ENCODE data around the gene CCT2.

CCT2 gene

DNA sequence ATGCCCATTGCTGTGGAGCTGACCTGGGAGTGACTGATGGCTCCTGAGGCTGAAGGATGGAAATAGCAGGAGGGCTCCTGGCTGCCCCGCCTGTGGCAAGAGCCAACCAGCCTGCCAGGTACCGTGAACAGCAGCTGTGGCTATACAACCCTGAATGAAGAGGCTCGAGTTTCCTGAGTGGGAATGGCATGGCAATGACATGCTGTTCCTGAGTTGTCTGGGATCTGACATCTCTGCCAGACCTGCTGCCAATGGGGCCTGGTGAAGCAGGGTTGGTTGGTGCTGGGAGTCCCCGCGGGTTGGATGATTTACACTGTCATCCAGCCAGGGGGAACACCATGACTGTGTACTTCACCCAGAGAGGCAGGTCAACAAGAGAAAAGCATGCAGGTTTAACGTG is 57.3 kb downstream of the CCT2 start:
- DNase-seq (ENCODE audit: insufficient read length, low spot score) (no peak), FAIRE-seq (no peak)
- TF ChIP-seq POLR2A (IDR thresholded peaks at IDR 0.05; ENCODE audit: low read depth, low read length), result no peak

DNA sequence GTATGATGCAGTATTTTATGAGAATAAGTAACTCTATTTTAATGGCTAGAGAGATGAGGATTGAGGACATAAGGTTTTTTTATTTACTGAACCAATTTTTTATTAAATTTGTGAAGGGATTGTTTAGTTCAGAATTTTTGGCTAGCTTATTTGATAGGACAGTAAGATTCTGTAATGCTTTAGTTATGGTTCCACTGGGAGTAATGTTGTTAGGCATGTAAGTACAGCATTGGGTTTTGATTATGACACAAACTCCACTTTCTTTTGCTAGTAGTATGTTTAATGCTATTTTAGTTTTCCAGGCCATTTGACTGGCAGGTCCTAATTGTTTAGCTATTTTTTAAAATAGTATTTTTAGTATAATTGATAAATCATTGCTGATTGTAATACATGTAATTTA is 59.3 kb downstream of the CCT2 start:
- DNase-seq (ENCODE audit: insufficient read length, low spot score) (no peak), FAIRE-seq (no peak)
- TF ChIP-seq POLR2A (IDR thresholded peaks at IDR 0.05; ENCODE audit: low read depth, low read length), result no peak

DNA sequence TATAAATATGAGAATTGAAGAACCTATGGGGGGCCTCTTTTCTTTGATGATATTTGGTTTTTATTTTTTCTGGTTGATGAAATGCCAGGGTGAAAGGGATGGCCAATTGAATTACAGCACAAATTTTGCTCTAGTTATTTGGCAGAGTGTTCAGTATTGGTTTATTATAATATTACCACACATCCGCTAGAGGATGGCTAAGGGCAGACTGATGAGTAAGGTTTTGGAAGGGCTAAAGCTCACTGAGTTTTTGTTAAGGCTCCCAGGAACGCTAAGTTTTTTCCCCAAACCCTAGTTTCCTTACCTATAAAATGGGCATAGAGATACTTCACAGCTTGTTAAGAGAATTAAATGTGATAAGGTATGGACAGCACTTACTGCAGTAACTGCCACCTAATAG is 59.8 kb downstream of the CCT2 start:
- TF ChIP-seq POLR2A (IDR thresholded peaks at IDR 0.05; ENCODE audit: low read depth, low read length), result no peak
- DNase-seq (ENCODE audit: insufficient read length, low spot score), result no peak
- no peak for FAIRE-seq

DNA sequence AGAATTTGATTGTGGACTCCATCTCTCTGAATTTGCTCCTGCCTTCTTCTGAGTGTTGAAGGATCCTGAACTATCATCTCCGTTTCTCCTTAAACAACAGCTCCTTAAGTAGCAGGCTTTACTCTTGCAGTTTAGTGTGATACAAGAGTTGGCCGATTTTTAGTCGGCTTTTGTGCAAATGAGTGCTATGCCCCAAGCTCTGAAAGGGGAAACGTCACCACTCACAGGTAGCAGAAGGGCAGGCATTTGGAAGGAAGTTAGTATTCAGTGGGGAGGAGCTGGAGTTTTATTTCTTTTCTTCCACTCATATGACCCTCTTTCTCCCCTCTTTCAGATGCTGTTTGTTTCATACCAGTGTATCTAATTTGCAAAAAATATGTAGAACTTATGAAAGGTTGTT is 61.9 kb downstream of the CCT2 start:
- TF ChIP-seq POLR2A (IDR thresholded peaks at IDR 0.05; ENCODE audit: low read depth, low read length), result no peak
- FAIRE-seq (no peak), DNase-seq (ENCODE audit: insufficient read length, low spot score) (no peak)

DNA sequence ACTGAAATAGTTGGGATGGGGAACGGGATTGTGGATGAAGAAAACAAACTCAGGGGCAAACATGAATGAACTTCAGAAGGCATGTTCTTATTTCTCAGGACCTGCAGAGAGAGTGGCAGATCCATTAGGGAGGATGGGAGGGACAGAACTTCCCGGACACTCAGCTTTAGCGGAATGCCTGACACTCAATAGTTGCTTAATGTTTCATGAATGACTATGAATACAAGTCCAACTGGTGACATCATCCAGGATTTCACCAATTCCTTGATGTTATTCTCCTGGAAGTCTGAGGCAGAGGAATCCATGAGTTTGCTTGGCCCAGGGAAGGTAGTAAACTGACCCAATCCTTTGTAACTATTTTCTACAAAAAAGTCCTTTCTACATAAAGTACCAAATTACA is 63.2 kb downstream of the CCT2 start:
- DNase-seq (ENCODE audit: insufficient read length, low spot score), result no peak
- FAIRE-seq, result peak; percentile 57
- TF ChIP-seq POLR2A (IDR thresholded peaks at IDR 0.05; ENCODE audit: low read depth, low read length), result no peak

DNA sequence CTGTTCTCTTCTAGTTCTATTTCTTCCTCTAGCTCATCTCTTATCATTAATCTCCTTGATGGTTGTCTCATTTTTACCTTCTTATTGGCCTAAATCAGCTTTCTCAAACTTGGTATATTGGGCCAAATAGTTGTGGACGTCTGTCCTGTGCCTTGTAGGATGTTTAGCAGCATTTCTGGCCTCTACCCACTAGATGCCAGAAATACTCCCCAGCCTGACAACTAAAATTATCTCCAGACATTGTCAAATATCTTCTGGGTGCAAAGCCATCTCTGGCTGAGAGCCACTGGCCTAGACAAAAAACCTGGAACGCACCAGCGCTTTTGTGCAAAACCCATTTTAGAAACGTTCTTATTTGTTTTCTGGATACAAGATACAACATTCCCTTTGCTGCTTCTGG is 64.3 kb downstream of the CCT2 start:
- TF ChIP-seq POLR2A (IDR thresholded peaks at IDR 0.05; ENCODE audit: low read depth, low read length), result no peak
- no peak for FAIRE-seq
- no peak for DNase-seq (ENCODE audit: insufficient read length, low spot score)
